Stimulated activated naive CD4-positive, alpha-beta T cell (primary cell): ENCODE data around the gene TMEM235.

Experiments used
- DNase-seq, 6 experiments: peaks; one replicate each; lab custom pipeline; 2025; lab: John Stamatoyannopoulos, UW

The TMEM235 gene

DNA sequence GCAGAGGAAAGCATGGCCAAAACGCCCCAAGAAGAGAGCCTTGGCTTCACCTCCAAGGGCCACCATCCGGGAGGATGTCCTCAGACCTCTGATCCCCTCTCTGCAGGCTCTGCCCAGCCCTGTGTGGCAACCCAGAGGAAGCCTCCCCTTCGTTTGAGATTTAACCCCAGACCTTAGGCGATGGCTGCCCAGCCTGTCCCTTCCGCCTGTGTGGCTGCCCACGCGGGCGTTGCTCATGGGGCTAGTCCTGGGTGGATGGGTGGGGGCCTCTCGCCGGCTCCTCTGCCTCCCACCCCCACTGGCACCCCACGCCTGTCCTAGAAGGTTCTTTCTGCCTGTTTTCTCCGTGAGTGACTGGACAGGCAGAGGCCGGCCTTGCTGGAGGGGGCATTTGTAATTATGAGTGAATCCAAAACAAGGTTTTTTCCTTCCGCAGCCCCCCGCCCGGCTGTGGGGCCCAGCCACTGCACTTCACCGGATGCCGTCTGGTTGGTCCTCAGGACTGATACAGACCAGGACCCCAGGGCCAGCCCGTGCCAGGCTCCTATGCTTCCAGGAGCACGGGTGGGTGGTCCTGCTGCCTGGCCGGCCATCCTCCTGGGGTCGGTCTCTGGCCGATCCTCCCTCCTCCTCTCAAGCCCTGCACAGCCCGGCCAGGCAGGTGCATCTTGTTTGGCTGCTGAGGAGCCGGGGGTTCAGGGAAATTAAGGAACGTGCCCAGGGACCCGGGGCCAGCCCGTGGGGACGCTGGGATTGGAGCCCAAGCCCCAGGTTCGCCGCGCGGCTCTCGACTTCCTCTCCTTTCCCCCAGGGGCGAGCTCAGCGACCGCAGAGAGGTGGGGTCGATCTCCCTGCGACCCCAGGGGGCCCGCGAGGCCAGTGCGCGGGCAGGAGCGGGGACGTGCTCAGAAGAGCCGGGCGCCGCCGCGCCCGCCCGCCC is at the start of gene TMEM235:
Gene TMEM235, plus strand, starts transcription at position 636 of the 940 bp plus-strand sequence. CDS start 393 bp downstream, outside the sequence.
- no peak for DNase-seq

- no peak for DNase-seq
Measured at GRCh38 chr17:78182504-78182903, 48.9 kb upstream of the TMEM235 start.

DNA sequence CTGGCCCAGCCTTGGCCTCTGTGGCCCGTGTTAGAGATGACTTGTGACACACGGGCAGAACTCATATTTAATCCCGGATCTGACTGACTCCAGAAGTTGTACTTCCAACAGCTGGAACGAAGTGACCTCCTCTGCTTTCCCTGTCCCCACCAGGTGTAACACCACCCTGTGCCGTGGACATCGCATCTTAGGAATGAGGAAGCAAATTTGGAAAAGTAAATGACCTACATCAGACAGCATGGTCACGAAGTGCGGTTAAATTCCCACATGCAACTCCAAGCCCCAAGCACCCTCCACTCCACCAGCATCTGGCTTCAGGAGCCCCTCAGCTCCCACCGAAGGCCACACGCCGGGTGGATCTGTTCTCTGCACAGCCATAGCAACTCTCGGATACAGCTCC is 47.5 kb upstream of the TMEM235 start:
- no peak for DNase-seq

DNA sequence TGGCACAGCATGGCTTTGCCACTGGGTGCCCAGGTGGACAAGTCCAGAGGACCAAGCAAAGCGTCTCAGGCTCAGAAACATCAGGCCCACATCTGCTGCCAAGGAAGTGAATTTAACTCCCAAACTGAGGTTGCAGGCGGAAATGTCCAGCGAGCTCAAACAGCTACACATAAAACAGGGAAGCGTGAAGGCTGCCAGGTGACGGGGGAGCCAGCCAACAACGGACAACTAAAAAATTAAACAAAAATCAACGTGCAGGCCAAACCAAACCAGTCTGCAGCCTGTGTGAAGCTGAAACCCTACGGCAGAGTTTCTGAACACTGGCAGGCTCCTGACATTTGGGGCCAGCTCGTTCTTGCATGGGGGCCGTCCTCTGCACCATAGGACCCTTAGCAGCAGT is 47.1 kb upstream of the TMEM235 start:
- DNase-seq: no peak

GRCh38 chr17:78184868-78185267 is 46.6 kb upstream of the TMEM235 start:
- no peak for DNase-seq

GRCh38 chr17:78185981-78186691 is 45.3 kb upstream of the TMEM235 start:
- DNase-seq: no peak

GRCh38 chr17:78186692-78187595 is 44.5 kb upstream of the TMEM235 start, which contains the start of the genes AFMID and TK1:
TSS of gene AFMID (plus strand) at chr17:78187362. CDS start at chr17:78187371, 9 bp downstream.
TSS of gene TK1 (minus strand) at chr17:78187052. CDS start at chr17:78186994, 58 bp downstream.
- peak in 5 of 6 experiments; percentile 56 to 79 (median 70) for DNase-seq

- DNase-seq: no peak
Measured at GRCh38 chr17:78196716-78197115, 34.7 kb upstream of the TMEM235 start.

GRCh38 chr17:78197147-78197832 is 34.1 kb upstream of the TMEM235 start:
- no peak for DNase-seq

DNA sequence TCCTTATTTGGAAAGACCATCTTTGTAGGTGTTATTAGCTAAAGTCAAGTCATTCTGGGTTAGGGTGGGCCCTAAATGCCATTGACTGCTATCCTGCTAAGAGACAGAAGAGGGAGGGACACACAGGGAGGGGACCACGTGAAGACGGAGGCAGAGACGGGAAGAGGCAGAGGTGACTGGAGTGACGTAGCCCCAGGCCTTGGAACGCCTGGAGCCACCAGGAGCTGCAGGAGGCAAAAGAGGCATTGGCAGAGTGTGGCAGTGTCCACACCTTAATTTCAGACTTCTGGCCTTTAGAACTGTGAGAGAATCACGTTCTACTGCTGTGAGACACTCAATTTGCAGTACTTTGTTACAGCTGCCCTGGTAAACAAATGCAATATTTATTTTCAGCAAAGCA is 31.0 kb upstream of the TMEM235 start:
- DNase-seq: no peak

DNA sequence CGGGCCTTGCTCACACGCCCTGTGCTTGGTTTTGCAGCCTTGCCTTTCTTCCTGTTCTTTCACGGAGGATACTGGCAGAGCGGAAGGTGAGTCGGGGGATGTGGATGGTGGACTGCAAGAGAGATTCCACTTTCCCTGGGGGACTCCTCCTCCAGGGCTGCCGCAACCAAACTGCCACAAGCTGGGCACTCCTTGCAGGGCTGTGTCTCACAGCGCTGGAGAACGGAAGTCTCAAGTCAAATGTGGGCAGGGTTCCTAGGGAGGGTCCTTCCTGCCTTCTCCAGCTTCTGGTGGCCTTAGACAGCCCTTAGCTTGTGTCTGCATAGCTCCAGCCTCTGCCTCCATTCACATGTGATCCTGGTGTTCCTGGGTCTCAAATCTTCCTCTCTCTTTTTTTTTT is 28.8 kb upstream of the TMEM235 start:
- no peak for DNase-seq

- no peak for DNase-seq
Measured at GRCh38 chr17:78204387-78205123, 26.9 kb upstream of the TMEM235 start.

GRCh38 chr17:78205124-78205775 is 26.2 kb upstream of the TMEM235 start:
- no peak for DNase-seq

GRCh38 chr17:78206298-78206697 is 25.1 kb upstream of the TMEM235 start:
- no peak for DNase-seq

DNA sequence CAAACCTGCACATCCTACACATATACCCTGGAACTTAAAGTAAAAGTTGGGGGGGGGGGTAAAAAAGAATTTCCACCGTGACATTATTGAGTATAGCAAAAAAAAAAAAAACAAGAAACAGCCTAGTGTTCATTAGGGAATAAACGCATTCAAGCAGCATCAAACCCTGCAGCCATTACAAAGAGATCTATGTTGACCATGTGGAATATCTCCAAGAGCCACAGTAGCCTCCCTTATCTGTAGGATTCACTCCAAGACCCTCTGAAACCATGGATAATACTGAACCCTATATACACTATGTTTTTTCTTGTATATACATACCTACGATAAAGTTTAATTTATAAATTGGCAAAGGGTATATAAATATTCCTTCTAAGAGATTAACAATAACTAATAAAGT is 22.9 kb upstream of the TMEM235 start:
- no peak for DNase-seq

DNA sequence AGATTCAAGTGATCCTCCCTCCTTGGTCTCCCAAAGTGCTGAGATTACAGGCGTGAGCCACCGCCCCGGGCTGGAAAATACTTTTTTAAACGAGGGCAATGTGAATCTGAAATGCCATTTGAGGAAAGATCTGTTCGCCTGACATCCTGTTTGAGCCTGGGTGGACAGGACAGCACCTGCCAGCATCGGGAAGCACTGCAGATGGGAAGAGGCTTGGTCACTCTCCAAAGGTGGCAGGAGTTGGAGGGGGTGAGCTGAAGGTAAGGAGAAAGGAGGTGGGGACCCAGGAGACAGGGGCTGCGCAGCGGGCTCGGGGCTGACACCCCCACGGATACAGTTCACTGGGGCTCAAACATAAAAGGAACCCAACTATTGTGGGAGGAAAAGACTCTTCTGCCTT is 21.3 kb upstream of the TMEM235 start:
- no peak for DNase-seq

GRCh38 chr17:78211032-78211431 is 20.4 kb upstream of the TMEM235 start:
- no peak for DNase-seq

DNA sequence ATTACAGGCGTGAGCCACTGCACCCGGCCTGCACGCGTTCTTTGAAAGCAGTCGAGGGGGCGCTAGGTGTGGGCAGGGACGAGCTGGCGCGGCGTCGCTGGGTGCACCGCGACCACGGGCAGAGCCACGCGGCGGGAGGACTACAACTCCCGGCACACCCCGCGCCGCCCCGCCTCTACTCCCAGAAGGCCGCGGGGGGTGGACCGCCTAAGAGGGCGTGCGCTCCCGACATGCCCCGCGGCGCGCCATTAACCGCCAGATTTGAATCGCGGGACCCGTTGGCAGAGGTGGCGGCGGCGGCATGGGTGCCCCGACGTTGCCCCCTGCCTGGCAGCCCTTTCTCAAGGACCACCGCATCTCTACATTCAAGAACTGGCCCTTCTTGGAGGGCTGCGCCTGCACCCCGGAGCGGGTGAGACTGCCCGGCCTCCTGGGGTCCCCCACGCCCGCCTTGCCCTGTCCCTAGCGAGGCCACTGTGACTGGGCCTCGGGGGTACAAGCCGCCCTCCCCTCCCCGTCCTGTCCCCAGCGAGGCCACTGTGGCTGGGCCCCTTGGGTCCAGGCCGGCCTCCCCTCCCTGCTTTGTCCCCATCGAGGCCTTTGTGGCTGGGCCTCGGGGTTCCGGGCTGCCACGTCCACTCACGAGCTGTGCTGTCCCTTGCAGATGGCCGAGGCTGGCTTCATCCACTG is 17.3 kb upstream of the TMEM235 start, which contains the start of gene BIRC5:
Gene BIRC5, plus strand, starts transcription at position 238 of the 690 bp plus-strand sequence. Its CDS starts 64 bp downstream, at position 302.
- DNase-seq: peak; percentile 70 to 90 (median 87)

DNA sequence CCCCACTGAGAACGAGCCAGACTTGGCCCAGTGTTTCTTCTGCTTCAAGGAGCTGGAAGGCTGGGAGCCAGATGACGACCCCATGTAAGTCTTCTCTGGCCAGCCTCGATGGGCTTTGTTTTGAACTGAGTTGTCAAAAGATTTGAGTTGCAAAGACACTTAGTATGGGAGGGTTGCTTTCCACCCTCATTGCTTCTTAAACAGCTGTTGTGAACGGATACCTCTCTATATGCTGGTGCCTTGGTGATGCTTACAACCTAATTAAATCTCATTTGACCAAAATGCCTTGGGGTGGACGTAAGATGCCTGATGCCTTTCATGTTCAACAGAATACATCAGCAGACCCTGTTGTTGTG is 16.7 kb upstream of the TMEM235 start:
- DNase-seq: no peak
